Measurements from ENCODE around the gene C1orf21. TPM values are rescaled to one million over a fixed set of nuclear protein-coding genes. Genes with fewer than 3 reads are reported as not detected.

Gene C1orf21
- polyA plus RNA-seq, 1 of the 3 experiments (the other 2 are of a cell fraction), result 4.8 TPM

DNA sequence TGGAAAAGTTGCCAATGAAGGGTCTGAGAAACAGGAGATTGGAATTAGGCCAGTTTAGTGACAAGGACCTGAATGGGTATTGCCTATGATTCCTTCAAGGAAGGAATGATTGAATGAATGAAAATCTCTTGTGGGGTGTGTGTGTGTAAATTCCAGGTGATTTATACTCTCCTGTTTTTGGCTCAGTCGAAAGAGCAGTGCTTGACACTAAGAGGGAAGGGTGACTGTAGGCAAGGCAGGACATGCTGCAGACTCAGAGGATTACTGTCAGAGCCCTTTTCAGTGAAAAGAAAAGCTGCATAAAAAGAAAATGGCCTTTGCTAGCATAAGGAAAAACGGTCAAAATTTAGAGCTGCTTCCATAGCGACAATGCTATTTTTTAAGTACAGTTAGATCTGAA, 30.1 kb downstream of the C1orf21 start:
- no peak overlapping the region for H3K4me2 ChIP-seq
- no peak for DNase-seq
- no peak overlapping the region for H3K9ac ChIP-seq
- no peaks in the 10 kb centered on the region for H3F3A ChIP-seq (replicated peaks; ENCODE audit: insufficient read depth)
- H3K9me3 ChIP-seq, result no peaks in the 10 kb centered on the region
- ChIA-PET POLR2A (no interaction called here), CTCF (interaction anchor here (1.0 kb wide), 1 partner anchor 11 kb away, joined by 3 read pairs; no protein-coding TSS in a partner anchor)
- H3K36me3 ChIP-seq (replicated peaks in 1 of 2; ENCODE audit: control insufficient read depth in 1 of 2, insufficient read depth in 2 of 2, low read length in 1 of 2), result peaks cover 0 to 2% of the 10 kb centered on the region in 2 experiments
- TF ChIP-seq, protein P1, sequence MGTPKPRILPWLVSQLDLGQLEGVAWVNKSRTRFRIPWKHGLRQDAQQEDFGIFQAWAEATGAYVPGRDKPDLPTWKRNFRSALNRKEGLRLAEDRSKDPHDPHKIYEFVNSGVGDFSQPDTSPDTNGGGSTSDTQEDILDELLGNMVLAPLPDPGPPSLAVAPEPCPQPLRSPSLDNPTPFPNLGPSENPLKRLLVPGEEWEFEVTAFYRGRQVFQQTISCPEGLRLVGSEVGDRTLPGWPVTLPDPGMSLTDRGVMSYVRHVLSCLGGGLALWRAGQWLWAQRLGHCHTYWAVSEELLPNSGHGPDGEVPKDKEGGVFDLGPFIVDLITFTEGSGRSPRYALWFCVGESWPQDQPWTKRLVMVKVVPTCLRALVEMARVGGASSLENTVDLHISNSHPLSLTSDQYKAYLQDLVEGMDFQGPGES (IDR thresholded peaks at IDR 0.05; ENCODE audit: low read depth, low read length), result no peak
- TF ChIP-seq GATA2 (CRISPR knock-in tag; IDR thresholded peaks at IDR 0.05), result no peak
- no peak for TF ChIP-seq ELF1 (IDR thresholded peaks at IDR 0.05)
- H3K27ac ChIP-seq (ENCODE audit: low read depth in 2 of 2, low read length in 1 of 2), result no peak overlapping the region
- H4K20me1 ChIP-seq (ENCODE audit: insufficient read depth), result no peaks in the 10 kb centered on the region
- H3K79me2 ChIP-seq (ENCODE audit: insufficient read depth), result peaks cover 15% of the 10 kb centered on the region; the same call in 1 of the 2 replicates
- H3K4me1 ChIP-seq (ENCODE audit: control insufficient read depth in 1 of 2, insufficient read depth in 2 of 2, low read depth in 1 of 2, low read length in 1 of 2), result no peaks in the 10 kb centered on the region; a peak in 2 of 4 replicates
- no peak overlapping the region for H3K4me3 ChIP-seq (ENCODE audit: low read depth in 2 of 2, low read length in 1 of 2)
- 87% methylated on average over 3 of the region's 3 CpGs for WGBS (ENCODE audit: low lambda C conversion rate)
- H2AFZ ChIP-seq (ENCODE audit: low read depth), result no peak overlapping the region
- no peaks in the 10 kb centered on the region for H3K9me2 ChIP-seq
- H3K27me3 ChIP-seq (ENCODE audit: insufficient read depth), result no peaks in the 10 kb centered on the region

DNA sequence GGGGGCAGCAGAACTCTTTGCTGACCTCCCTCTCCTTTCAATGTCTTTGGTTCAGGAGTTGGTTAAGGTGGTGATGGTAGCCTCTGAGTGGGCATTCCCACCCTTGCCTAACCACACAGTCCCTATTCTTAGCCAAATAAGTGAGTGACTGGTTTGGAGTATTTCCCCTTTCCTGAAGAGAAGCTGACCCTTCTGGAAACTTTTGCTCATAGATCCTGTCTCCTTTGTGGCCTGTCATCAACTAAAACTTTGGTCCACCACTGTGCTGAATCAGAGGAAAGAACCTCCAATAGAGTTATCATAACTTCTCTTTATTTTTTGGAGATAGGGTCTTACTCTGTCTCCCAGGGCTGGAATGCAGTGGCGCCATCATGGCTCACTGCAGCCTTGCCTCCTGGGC, 31.1 kb downstream of the C1orf21 start:
- Histone ChIP-seq H3K27me3 (ENCODE audit: insufficient read depth) (no peaks in the 10 kb centered on the region), H4K20me1 (ENCODE audit: insufficient read depth) (no peaks in the 10 kb centered on the region), H3K4me3 (ENCODE audit: low read depth in 2 of 2, low read length in 1 of 2) (no peak overlapping the region), H3K36me3 (replicated peaks in 1 of 2; ENCODE audit: control insufficient read depth in 1 of 2, insufficient read depth in 2 of 2, low read length in 1 of 2) (peaks cover 0 to 2% of the 10 kb centered on the region in 2 experiments), H2AFZ (ENCODE audit: low read depth) (no peak overlapping the region), H3K27ac (ENCODE audit: low read depth in 2 of 2, low read length in 1 of 2) (no peak overlapping the region), H3K4me1 (ENCODE audit: control insufficient read depth in 1 of 2, insufficient read depth in 2 of 2, low read depth in 1 of 2, low read length in 1 of 2) (no peaks in the 10 kb centered on the region; a peak in 2 of 4 replicates), H3F3A (replicated peaks; ENCODE audit: insufficient read depth) (no peaks in the 10 kb centered on the region), H3K9me3 (no peaks in the 10 kb centered on the region), H3K9ac (no peak overlapping the region), H3K9me2 (no peaks in the 10 kb centered on the region), H3K79me2 (ENCODE audit: insufficient read depth) (peaks cover 15% of the 10 kb centered on the region; the same call in 1 of the 2 replicates), H3K4me2 (no peak overlapping the region)
- TF ChIP-seq, protein P2, sequence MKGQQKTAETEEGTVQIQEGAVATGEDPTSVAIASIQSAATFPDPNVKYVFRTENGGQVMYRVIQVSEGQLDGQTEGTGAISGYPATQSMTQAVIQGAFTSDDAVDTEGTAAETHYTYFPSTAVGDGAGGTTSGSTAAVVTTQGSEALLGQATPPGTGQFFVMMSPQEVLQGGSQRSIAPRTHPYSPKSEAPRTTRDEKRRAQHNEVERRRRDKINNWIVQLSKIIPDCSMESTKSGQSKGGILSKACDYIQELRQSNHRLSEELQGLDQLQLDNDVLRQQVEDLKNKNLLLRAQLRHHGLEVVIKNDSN (IDR thresholded peaks at IDR 0.05; ENCODE audit: borderline replicate concordance, low read depth), result no peak
- no peak for DNase-seq
- WGBS (ENCODE audit: low lambda C conversion rate), result 89% methylated on average over 1 of the region's 1 CpG
- ChIA-PET CTCF (no interaction called here), POLR2A (no interaction called here)

DNA sequence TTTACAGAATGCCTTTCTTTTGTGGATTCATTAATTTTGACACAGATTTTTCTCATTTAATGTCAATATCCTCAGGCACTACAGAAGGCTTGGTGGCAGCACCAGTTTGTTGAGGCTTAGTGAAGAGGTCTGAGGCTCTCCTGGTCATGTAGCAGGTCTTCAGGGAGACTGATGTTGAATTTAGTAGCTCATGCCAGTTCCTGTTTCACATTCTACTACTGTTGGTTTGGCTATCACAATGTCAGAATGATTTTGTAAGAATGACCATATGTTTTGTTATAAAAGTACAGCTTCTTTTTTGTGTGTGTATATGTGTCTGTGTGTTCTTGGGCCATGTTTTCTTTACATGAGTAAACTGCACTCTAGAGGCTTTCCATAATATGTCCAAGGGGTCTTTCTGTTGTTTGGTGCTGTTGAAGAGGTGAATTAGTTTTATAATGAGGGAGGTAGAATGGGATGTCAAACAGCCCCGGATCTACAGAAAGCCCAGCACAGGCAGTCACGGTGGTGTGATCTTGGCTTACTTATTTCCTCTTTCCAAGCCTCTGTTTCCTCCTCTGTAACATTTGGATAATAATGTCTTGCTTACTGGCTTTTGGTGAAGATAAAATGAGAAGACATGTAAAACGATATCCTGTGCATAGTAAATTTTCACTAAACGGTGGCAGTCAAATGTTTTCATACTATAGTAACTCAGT, 32.0 kb downstream of the C1orf21 start:
- no peaks in the 10 kb centered on the region for H3K27me3 ChIP-seq (ENCODE audit: insufficient read depth)
- 88% methylated on average over 4 of the region's 4 CpGs for WGBS (ENCODE audit: low lambda C conversion rate)
- H3F3A ChIP-seq (replicated peaks; ENCODE audit: insufficient read depth), result no peaks in the 10 kb centered on the region
- H2AFZ ChIP-seq (ENCODE audit: low read depth), result no peak overlapping the region
- H3K4me2 ChIP-seq, result no peak overlapping the region
- no peaks in the 10 kb centered on the region for H3K9me3 ChIP-seq
- no peak overlapping the region for H3K27ac ChIP-seq (ENCODE audit: low read depth in 2 of 2, low read length in 1 of 2)
- ChIA-PET POLR2A (no interaction called here), CTCF (no interaction called here)
- peaks cover 15% of the 10 kb centered on the region; the same call in 1 of the 2 replicates for H3K79me2 ChIP-seq (ENCODE audit: insufficient read depth)
- TF ChIP-seq ELF1 (IDR thresholded peaks at IDR 0.05) (no peak), CHD2 (IDR thresholded peaks at IDR 0.05; ENCODE audit: low read length, partially characterized antibody) (no peak), TAF1 (IDR thresholded peaks at IDR 0.05; ENCODE audit: borderline replicate concordance, low read depth, low read length) (no peak), YY1 (IDR thresholded peaks at IDR 0.05; ENCODE audit: low read depth) (no peak), RXRA (IDR thresholded peaks at IDR 0.05; ENCODE audit: borderline replicate concordance, low read depth) (no peak), GABPA (IDR thresholded peaks at IDR 0.05; ENCODE audit: low read depth) (no peak), RFX5 (IDR thresholded peaks at IDR 0.05; ENCODE audit: low read length) (no peak), EZH2phosphoT487 (IDR thresholded peaks at IDR 0.05; ENCODE audit: borderline replicate concordance, low read depth) (no peak), NFIC (IDR thresholded peaks at IDR 0.05; ENCODE audit: borderline replicate concordance) (no peak), RAD21 (IDR thresholded peaks at IDR 0.05; ENCODE audit: low read length) (no peak), FOXM1 (IDR thresholded peaks at IDR 0.05; ENCODE audit: low read depth) (no peak), TEAD4 (IDR thresholded peaks at IDR 0.05; ENCODE audit: borderline replicate concordance, insufficient read depth) (no peak)
- TF ChIP-seq, protein P3, sequence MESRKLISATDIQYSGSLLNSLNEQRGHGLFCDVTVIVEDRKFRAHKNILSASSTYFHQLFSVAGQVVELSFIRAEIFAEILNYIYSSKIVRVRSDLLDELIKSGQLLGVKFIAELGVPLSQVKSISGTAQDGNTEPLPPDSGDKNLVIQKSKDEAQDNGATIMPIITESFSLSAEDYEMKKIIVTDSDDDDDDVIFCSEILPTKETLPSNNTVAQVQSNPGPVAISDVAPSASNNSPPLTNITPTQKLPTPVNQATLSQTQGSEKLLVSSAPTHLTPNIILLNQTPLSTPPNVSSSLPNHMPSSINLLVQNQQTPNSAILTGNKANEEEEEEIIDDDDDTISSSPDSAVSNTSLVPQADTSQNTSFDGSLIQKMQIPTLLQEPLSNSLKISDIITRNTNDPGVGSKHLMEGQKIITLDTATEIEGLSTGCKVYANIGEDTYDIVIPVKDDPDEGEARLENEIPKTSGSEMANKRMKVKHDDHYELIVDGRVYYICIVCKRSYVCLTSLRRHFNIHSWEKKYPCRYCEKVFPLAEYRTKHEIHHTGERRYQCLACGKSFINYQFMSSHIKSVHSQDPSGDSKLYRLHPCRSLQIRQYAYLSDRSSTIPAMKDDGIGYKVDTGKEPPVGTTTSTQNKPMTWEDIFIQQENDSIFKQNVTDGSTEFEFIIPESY (IDR thresholded peaks at IDR 0.05; ENCODE audit: borderline replicate concordance, low read depth), result no peak
- TF ChIP-seq, protein P2 (IDR thresholded peaks at IDR 0.05; ENCODE audit: borderline replicate concordance, low read depth), result no peak
- no peaks in the 10 kb centered on the region for H4K20me1 ChIP-seq (ENCODE audit: insufficient read depth)
- H3K9me2 ChIP-seq, result no peaks in the 10 kb centered on the region
- H3K4me3 ChIP-seq (ENCODE audit: low read depth in 2 of 2, low read length in 1 of 2), result no peak overlapping the region
- H3K36me3 ChIP-seq (replicated peaks in 1 of 2; ENCODE audit: control insufficient read depth in 1 of 2, insufficient read depth in 2 of 2, low read length in 1 of 2), result peaks cover 0 to 2% of the 10 kb centered on the region in 2 experiments
- H3K4me1 ChIP-seq (ENCODE audit: control insufficient read depth in 1 of 2, insufficient read depth in 2 of 2, low read depth in 1 of 2, low read length in 1 of 2), result no peaks in the 10 kb centered on the region; a peak in 3 of 4 replicates
- no peak overlapping the region for H3K9ac ChIP-seq
- DNase-seq, result no peak

Data from SK-N-SH (cell line).